ENCODE measurements around the gene PRSS27. TPM values are rescaled to one million over a fixed set of nuclear protein-coding genes. Genes with fewer than 3 reads are reported as not detected.
"Not testable (repeated sequence)": the region's sequence is repeated elsewhere in the genome, so short reads cannot be mapped to it uniquely, and the experiment has no call there.

The PRSS27 gene
- total RNA-seq, 2 donors from 2014 or later, result 0.15 to 0.56 TPM

DNA sequence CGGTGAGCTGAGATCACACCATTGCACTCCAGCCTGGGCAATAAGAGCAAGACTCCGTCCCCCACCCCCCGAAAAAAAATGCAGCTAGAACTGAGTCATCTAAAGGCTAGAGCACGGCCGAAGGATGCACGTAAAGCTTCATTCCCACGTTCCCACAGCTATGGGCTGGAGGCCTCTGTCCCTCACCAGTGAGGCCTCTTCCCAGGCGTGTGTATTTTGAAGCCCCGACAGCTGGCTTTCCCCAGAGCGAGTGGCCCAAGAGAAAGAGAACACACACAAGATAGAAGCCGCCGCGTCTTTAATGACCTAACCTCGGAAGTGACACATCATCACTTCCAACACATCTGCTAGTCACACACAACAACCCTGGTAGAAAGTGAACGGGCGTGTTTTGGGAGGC, 44.3 kb downstream of the PRSS27 start:
- Histone ChIP-seq H3K27me3 (no peaks in the 10 kb centered on the region), H3K9ac (ENCODE audit: low read depth in 2 of 2, low read length in 2 of 2) (no peak overlapping the region), H3K9me3 (no peaks in the 10 kb centered on the region), H3K4me3 (no peak overlapping the region), H3K27ac (no peak overlapping the region), H3K4me1 (peaks cover 6% of the 10 kb centered on the region), H3K36me3 (no peaks in the 10 kb centered on the region)
- intact Hi-C loops (cut with DNase I), result no loop called here
- no peak for DNase-seq
- TF ChIP-seq, protein P1, sequence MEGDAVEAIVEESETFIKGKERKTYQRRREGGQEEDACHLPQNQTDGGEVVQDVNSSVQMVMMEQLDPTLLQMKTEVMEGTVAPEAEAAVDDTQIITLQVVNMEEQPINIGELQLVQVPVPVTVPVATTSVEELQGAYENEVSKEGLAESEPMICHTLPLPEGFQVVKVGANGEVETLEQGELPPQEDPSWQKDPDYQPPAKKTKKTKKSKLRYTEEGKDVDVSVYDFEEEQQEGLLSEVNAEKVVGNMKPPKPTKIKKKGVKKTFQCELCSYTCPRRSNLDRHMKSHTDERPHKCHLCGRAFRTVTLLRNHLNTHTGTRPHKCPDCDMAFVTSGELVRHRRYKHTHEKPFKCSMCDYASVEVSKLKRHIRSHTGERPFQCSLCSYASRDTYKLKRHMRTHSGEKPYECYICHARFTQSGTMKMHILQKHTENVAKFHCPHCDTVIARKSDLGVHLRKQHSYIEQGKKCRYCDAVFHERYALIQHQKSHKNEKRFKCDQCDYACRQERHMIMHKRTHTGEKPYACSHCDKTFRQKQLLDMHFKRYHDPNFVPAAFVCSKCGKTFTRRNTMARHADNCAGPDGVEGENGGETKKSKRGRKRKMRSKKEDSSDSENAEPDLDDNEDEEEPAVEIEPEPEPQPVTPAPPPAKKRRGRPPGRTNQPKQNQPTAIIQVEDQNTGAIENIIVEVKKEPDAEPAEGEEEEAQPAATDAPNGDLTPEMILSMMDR (IDR thresholded peaks at IDR 0.05), result no peak

DNA sequence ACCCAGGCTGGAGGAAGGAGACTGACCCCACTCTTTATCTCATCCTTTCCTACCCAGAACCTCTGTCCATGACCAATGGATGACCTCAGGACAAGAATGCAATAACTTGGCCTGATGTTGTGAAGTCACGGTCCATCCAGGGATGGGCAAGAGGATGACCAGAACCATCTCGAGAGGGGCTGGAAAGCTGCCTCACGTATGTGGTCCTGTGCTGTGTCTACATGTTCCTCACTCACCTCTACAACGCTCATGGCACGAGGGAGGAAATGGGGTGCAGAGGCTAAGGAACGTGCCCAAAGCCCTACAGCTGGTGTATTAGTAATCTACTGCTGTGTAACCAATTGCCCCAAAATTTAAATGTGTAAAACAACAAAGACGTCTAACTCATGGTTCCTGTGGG, 45.0 kb downstream of the PRSS27 start:
- Histone ChIP-seq H3K36me3 (no peaks in the 10 kb centered on the region), H3K4me3 (no peak overlapping the region), H3K27me3 (no peaks in the 10 kb centered on the region), H3K27ac (peak overlapping the region; percentile 83), H3K9ac (ENCODE audit: low read depth in 2 of 2, low read length in 2 of 2) (peak overlapping the region in 1 of 2 donors; percentile 68), H3K4me1 (peaks cover 6% of the 10 kb centered on the region), H3K9me3 (no peaks in the 10 kb centered on the region)
- intact Hi-C loops (cut with DNase I), result no loop called here
- TF ChIP-seq, protein P1 (IDR thresholded peaks at IDR 0.05), result no peak
- no peak for DNase-seq

DNA sequence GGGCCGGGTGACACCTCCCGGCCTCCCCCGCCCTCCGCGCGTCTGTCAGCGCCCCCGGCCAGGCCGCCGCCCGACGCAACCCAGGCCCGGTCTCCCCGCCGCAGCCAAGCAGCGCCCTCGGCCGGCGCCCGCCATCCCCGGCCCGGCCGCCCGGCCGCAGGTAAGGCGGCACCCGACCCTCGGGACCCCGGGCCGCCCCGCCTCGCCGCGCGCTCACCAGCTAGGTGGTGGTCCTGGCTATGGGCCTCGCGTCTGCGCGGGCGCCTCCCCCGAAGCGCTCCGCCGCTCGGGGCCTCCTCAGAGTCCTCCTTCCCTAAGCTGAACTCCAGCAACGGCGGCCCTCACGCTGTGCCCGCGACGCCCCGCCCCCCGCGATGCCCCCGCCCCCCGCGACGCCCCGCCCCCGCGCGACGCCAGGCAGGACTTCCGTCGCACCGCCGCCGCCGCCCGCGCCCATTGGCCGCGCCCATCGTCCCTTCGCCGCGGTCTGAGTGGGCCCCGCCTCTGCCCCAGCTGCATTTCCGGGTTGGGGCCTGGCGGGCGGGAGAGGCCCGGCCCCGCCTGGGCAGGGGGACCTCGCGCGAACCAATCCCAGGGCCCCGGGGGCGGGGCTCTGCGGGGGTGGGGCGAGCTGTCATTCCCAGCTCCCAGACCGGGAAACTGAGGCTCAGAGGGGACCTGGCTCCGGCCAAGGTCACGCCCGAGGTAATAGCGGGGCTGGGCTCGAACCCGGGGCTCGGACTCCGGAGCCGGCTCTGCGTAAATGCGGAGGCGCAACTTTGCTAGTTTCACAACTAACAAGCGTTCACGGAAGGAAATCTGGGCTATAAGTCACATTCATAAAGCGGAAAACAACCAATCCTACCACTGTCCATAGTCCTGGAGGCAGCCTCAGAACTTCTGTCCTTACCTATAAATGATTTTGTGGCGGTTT, 46.7 kb downstream of the PRSS27 start:
- Histone ChIP-seq H3K4me1 (peaks cover 6% of the 10 kb centered on the region), H3K4me3 (peak overlapping the region; percentile 53), H3K36me3 (peaks cover 3% of the 10 kb centered on the region), H3K27me3 (no peaks in the 10 kb centered on the region), H3K9me3 (no peaks in the 10 kb centered on the region), H3K9ac (ENCODE audit: low read depth in 2 of 2, low read length in 2 of 2) (peak overlapping the region; percentile 61 to 88), H3K27ac (peak overlapping the region; percentile 83)
- intact Hi-C loops (cut with DNase I), result no loop called here
- DNase-seq, result peak; percentile 96
- TF ChIP-seq, protein P1 (IDR thresholded peaks at IDR 0.05), result no peak

DNA sequence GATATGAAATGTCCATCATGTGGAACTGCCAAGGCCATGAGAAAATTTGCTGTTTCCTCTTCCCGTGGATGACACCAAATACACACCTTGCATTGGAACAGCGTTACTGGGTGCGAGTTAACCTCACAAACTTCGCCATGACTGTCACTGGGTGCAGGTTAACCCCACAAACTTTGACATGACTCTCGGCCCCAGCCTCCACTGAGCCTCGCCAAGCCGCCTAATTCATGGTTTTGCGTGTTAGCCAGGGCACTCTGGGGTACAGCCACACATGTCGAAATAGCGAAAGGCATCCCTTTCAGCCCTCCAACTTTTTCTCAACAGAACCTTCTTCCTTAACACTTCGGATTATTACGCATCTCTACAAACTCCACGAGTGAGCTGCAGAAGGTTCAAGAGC, 48.3 kb downstream of the PRSS27 start:
- Histone ChIP-seq H3K9me3 (no peaks in the 10 kb centered on the region), H3K27ac (no peak overlapping the region), H3K36me3 (peaks cover 5% of the 10 kb centered on the region), H3K4me1 (peaks cover 6% of the 10 kb centered on the region), H3K9ac (ENCODE audit: low read depth in 2 of 2, low read length in 2 of 2) (peak overlapping the region in 1 of 2 donors; percentile 13), H3K27me3 (no peaks in the 10 kb centered on the region), H3K4me3 (no peak overlapping the region)
- intact Hi-C loops (cut with DNase I), result no loop called here
- no peak for DNase-seq
- TF ChIP-seq, protein P1 (IDR thresholded peaks at IDR 0.05), result no peak

DNA sequence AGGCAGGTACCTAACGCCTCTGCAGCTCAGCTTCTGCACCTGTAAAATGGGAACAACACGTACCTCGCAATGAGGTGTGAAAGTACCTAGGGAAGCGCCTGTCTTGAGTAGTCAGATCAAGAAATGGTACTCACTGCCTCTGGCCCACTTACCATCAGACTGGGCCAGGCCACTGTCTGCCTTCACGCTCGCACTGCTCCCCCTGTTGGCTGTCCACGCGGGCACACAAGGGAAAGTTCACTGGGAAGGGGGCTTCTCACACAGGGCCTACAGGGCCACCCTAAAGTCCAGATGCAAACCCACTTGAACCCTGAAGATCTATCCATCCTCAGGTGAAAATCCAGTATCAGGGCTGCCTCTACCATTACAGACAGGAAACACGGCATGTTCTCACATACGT, 48.8 kb downstream of the PRSS27 start:
- intact Hi-C loops (cut with DNase I); H3K27ac ChIP-seq; H3K27me3 ChIP-seq; DNase-seq; H3K9me3 ChIP-seq; H3K9ac ChIP-seq (ENCODE audit: low read depth in 2 of 2, low read length in 2 of 2); H3K36me3 ChIP-seq; H3K4me3 ChIP-seq; H3K4me1 ChIP-seq: not testable (repeated sequence)

DNA sequence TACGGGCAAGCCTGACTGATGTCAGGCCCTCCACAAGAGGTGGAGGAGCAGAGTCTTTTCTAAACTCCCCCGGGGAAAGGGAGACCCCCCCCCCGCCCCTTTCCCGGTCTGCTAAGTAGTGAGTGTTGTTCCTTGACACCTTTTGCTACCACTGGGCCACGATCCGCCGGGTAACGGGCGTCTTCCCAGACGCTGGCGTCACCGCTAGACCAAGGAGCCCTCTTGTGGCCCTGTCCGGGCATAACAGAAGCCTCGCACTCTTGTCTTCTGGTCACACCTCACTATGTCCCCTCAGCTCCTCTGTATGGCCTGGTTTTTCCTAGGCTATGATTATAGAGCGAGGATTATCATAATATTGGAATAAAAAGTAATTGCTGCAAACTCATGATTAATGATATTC, 50.0 kb downstream of the PRSS27 start:
- H3K9me3 ChIP-seq; intact Hi-C loops (cut with DNase I); H3K4me3 ChIP-seq; H3K4me1 ChIP-seq; H3K27ac ChIP-seq; H3K27me3 ChIP-seq; H3K36me3 ChIP-seq; H3K9ac ChIP-seq (ENCODE audit: low read depth in 2 of 2, low read length in 2 of 2): not testable (repeated sequence)
- TF ChIP-seq, protein P1 (IDR thresholded peaks at IDR 0.05), result peak; percentile 72
- DNase-seq, result peak; percentile 81

DNA sequence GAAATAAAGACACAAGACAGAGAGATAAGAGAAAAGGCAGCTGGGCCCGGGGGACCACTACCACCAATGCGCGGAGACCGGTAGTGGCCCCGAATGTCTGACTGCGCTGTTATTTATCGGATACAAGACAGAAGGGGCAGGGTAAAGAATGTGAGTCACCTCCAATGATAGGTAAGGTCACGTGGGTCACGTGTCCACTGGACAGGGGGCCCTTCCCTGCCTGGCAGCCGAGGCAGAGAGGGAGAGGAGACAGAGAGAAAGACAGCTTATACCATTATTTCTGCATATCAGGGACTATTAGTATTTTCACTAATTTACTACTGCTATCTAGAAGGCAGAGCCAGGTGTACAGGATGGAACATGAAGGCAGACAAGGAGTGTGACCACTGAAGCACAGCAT, 50.4 kb downstream of the PRSS27 start:
- H3K27ac ChIP-seq, result not testable (repeated sequence)

DNA sequence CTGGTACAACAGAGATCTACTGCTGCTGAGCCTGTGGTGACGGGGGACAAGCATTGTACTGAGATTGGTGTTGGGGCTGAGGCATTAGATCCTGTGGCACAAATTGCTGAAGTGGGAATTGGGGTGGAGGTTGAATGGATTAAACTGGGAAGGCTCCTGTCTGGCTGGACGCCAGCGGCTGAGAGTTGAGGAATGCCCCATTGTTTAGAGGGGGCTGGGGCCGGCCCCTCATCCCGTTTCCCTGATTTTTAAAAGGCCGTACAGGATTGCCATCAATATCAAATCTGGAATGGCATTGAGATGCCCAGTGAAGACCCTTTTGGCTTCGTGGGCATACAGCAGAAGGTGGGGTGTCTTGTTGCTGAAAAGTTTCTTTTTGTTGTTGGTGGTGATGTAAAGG, 53.4 kb downstream of the PRSS27 start:
- H3K27ac ChIP-seq; DNase-seq; H3K9ac ChIP-seq (ENCODE audit: low read depth in 2 of 2, low read length in 2 of 2); H3K9me3 ChIP-seq; H3K4me1 ChIP-seq; H3K27me3 ChIP-seq; intact Hi-C loops (cut with DNase I); H3K36me3 ChIP-seq; H3K4me3 ChIP-seq: not testable (repeated sequence)

More for the DNA sequence above, 50.4 kb downstream of the PRSS27 start:
- H3K4me1 ChIP-seq; intact Hi-C loops (cut with DNase I); H3K36me3 ChIP-seq; H3K9ac ChIP-seq (ENCODE audit: low read depth in 2 of 2, low read length in 2 of 2); H3K4me3 ChIP-seq; H3K27me3 ChIP-seq; DNase-seq; H3K9me3 ChIP-seq: not testable (repeated sequence)
